HG02981 (cell line): Measurements from ENCODE around the gene PRKCZ.

Source experiments
- ATAC-seq: cut with Tn5 transposase; IDR thresholded peaks from one replicate; pipeline ENCODE4 v1.9.1; 2021; ENCODE audit warnings: mild to moderate bottlenecking, moderate library complexity; ENCODE audit not compliant: unreplicated experiment

PRKCZ gene

DNA sequence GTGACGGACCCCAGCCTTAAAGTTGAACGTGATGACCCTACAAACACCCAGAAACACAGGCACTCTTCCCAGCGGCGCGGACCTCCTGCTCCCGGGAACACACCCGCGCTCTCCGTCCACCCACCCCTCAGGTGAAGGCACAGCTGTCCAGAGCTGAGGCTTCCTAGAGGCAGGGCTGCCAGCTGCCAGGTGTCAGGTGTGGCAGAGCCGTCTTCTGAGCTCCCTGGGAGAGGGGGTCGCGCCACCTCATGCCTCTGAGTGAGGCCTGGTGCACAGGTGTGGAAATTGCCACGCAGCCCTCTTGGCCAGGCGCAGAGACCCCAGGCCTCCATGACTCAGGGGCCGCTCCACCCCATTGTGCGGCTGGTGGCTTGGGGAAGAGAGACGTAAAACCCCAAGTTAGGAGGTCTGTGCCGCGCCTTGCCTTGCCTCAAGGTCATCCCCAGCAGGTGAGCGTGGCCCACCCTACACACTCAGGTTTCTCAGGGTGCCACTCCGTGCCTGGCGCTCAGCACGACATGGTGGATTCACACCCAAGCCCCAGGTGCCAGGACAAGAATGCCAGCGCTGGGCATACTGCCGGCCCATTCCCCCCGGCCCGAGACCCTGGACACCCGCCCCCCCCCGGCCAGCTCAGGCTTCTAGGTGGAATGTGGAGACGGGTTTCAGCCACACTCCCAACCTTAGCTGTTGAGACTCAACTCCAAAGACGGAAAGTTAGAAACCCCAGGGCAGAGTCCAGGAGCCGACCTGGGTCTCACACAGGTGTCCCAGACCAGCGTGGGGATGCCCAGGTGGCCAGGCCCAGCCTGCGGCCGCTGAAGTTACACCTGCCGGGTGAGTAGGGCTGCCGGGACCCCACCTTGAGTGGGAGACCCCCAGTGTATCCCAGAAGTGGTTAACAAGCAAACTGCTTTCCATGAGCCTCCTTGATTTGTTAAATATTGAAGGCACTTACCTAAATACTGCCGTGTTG, 136.0 kb downstream of the PRKCZ start:
- no peak for ATAC-seq

DNA sequence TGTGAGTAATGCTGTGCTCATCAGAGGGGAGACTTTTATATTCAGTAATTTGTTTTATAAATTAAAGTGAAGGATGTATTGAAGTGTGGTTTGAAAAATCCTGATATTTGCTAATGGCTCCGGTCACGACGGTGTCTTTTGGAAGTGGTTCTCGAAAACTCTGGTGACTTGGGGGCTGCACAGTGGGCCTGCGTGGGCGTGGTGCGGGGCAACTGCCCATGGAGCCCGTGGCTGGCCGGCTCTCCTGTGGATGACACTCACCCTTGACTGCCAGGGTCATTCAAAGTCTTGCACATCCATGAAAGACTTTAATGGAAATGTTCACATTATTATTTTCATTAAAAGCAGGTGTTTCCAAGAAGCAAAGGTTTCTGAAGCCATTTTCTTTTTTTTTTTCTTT, 136.7 kb downstream of the PRKCZ start:
- ATAC-seq, result no peak

DNA sequence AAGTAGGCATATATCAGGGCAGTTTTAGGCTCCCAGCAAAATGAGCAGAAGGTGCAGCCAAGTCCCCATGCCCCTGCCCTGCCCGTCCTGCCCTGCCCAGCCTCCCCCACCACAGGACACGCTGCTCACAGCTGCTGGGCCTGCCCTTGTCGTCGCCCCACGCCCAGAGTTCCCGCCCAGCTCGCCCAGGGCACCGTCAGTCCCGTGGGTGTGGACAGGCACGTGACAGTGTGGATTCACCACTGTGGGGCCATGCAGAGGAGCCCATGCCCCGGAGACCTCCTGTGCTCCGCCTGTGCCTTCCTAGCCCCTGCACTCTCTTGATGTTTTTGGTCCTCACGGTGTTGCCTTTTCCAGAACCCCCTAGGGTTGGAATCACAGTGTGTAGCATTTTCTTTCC, 137.4 kb downstream of the PRKCZ start:
- ATAC-seq, result no peak

DNA sequence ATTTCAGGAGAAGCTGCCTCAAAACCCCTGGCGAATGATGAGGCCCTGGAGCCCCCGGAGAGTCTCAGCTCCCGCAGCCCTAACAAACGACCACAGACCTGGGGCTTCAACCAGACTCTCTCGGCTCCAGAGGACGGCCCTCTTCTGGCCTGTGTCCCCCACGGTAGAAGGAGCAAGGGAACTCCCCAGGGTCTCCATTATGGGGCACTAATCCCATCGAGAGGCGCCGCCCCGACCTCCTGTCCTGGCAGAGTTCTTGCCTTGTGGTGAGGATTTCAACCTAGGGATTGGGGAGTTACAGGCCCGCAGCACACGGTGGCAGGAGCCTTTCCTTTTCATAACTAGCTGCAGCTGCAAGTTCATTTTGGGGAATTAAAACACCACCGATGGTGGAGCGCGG, 138.1 kb downstream of the PRKCZ start:
- no peak for ATAC-seq

DNA sequence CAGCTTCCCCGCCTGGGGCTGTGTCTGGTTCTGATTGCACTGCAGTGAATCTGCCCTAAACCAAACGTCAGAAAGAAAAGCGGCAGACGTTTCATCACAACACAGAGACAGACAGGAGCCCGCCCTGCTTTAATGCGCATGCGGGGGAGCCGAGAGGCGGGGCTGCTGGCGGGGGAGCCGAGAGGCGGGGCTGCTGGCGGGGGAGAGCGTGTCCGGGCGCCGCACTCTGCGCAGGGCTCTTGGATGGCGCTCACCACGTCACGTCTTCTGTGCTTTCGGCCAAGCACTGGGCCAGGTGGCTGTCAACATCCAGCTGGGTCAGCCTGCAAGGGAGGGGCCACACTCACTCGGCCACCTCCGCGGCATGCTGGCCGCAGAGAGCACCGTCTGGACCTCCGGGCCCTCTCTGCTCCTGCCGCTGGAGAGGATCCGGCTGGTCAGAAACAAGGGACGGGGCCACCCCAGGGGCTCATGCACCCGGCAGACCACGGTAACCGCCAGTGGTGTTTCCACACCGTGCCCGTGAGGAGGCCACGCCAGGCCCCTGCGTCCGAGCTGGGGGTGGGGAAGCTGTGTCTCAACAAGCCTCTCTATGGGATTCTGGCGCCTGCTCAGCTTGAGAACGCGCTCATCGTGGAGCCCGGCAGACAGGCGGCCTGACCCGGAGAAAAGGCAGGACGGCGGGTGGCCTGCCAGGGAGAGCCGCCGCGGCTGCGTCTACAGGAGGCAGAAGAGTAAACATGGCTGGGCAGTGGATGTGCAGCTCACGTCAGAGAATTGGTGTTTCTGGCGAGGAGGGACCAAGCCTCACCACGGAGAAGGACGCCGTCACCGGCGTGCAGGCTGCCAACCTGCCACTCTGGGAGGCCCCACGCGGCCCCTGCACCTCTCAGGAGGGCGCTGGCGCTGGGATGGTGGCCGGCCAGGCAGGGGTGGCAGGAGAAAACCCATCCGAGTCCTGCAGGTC, 139.5 kb downstream of the PRKCZ start:
- ATAC-seq, result peak; percentile 74

DNA sequence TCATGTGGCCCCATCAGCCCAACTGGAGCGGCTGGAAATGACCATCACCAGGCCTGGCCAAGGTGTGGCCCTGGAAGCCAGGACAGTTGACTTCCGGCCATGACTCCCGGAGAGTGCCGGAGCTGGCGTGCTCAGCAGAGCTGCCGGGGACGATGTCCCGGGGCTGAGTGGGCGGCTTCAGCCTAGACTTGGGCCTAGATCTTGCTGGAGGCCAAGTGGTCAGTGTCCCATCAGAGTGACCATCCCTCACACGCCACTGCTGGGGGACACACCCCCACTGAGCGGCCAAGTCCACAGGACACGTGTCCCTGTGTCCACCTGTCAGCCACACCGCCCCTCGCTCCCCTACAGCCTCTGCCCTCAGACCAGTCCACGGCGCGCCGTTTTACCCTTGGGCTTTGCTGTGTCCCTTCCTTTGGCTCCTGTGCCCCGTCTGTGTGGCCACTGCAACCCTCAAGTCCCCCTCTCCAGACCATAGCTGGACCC, 140.3 kb downstream of the PRKCZ start:
- ATAC-seq, result no peak

DNA sequence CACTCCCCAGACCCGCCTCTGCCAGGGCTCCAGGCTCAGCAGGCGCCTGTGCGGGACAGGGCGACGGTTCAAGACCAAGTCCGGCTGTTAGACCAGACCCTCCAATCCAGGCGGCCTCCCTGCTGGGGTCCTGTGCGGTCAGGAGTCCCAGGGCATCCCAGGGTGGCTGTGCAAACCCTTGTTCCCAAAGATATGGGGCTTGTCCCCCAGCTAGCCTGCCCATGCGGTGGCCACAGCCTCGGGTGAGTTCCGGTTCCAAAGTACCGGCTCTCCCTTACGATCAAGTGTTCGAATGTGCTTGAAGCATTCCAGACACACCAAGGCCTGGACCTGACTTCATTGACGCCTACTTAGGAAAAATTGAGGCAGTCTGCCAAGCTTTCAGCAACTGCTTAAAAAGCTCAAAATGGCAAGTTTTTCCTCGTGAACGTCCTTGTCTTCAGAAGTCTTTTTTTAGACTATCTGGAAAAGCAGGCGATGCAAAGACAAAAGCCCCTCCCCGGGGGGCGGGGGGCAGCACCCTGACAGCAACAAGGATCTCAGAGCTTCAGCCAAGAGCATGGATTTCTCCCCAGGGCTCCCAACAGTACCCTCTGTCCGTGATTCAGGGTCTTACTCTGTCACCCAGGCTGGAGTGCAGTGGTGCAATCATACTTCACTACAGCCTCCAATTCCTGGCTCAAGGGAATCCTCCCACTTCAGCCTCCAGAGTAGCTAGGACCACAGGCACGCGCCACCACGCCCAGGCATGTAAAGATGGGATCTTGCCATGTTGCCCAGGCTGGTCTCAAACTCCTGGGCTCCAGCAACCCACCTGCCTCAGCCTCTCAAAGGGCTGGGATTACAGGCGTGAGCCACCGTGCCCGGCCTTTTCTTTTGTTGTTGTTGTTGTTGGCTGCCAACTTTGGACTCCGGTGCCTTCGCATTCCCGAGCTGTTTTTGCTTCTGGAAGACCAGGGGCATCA, 142.1 kb downstream of the PRKCZ start:
- ATAC-seq, result no peak

DNA sequence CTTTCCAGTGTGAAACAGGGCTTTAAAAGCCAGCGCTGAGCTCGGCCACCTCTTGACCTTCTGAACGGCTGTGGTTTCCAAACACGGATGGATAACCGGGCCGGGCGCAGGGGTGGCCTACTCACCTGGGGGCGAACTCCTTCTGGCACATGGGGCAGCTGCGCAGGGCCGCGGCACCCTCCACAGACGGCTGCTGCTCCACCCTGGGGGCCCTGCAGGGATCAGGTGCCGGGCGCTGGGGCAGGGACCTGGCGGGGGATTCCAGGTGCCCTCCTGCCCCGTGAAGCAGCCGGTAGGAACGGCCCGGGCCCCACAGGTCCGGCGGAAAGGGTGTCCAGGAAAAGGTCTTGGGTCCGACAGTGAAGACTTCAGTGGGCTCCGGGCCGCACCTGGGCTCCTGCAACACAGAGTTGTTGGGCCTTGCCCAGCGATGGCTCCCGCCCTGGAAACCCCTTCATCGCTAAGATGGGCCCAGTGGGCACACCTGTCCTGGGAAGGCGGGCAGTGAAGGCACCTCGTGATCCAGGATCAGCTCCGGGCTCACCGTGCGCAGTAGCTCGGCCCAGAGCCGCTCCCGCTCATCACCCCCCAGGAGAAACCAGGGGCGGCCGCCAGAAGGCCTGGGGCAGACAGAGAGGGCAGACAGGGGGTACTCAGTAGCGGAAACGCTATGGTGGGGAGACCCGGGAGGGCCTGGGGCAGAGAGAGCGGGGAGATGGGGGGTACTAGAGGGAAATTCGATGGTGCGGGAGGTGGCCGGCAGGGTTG, 143.5 kb downstream of the PRKCZ start:
- ATAC-seq, result no peak

DNA sequence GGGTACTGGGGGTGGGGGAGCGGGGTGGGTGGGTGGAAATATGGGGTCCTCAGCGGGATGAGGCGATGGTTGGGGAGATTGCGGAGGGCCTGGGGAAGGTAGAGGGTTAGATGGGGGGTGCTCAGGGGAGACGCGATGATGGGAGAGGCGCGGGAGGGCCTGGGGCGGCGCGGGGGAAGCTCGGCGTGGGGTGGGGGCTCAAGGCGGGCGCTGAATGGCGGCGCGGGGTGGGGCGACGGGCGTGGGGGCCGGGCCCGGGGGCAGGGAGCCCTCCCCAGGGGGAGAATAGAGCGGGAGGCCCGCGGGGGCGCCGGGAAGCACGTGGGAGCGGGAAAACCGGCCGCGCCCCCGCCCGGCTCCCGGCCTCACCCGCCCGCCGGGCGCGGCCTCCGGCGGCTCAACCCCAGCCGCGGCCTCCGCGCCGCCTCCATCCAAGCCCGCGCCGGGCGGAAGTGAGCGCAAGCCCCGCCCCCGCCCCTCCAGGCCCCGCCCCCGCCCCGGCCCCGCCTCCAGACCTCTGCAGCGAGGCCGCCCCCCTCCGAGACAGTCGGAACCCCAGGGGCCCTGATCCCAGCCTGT, 144.2 kb downstream of the PRKCZ start, which contains the start of gene FAAP20:
Gene FAAP20, minus strand, starts transcription at position 454 of the 579 bp plus-strand sequence. Its CDS starts 23 bp downstream, at position 431.
- peak; percentile 46 for ATAC-seq

DNA sequence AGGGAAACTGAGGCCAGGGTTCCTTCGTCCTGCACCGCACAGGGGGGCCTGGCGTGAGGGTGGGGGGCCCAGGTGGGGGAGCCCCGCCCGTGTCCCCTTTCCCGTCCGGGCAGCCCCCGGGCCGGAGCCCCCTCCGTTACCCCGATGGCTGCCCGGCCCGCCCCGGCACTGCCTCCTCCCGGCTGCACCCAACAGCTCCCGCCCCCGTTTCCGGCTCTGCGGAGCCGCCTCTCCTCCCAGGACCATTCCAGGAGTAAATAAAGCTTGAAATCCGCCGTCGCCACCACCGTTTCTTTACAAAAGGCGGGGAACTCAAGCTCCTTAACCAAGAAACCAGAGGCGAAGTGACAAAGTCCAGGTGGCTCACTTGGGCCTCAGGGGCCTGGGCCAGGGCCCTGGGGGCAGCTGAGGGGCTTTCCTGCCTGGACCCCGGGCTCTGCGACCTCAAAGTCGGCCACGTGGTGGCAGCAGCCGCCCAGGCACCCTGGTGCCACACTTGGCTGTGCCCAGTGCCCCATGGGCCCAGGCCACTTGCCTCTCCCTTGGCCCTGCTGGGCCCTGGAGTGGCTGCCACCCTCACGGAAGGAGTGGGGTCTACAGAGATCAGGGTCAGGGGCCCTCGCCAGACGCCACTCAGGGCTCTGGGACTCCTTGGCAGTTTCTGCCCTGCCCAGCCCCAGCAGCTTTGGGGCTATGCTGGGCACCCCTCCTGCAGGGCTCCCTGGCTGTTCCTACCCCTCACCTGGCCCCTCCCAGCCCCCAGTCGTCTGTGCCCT, 144.9 kb downstream of the PRKCZ start:
- ATAC-seq, result peak; percentile 62

DNA sequence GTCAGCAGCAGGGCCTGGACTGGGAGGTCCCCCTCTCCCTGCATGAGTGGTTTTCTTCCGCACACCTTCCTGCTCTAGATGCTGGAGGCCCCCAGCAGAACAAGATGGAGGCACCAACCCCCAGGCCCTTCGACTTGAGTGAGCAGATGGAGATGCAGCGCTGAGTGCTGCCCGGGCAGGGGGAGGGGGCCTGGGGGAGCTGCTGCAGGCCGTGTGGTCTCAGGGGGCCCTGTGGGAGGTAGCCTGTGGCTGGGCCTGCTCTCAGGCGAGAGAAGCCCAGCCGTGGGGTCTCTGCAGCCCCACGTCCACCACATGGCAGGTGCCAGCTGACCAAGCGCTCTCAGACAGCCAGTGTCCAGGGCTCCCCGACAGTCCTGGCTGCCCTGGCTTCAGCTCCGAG, 145.6 kb downstream of the PRKCZ start:
- no peak for ATAC-seq

DNA sequence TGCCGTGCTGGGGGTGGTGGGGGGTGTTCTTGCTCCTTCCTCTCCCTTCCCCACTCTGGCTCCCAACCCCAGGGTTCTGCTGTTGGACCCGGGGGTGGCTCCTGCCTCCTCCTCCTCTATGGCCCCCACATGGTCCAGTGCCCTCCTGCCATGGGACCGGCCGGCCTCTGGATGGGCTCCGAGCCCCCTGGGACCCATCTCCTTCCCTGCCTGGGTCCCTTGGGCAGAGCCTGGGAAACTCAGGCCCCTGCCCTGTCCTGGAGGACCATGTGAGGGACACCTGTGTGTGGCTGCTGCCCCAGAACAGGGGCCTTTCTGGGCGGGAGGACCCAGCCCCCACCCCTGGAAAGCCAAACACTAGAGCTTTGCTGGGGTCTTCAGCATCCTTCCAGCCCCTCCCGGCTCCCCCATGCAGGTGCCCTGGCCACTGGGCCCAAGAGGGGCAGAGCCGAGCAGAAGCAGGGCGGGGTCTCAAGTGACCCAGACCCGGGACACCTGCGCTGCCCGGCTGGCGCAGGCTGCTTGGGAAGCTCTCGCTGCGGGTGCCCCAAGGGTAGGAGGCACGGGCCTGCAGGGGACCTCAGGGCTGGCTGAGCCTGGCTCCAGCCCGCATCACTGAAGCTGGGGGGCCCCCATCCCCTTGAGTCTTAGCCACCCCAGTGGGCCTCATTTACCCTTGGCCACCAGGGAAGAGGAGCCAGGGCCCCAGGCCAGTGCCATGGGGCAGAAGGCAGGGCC, 146.9 kb downstream of the PRKCZ start:
- no peak for ATAC-seq

DNA sequence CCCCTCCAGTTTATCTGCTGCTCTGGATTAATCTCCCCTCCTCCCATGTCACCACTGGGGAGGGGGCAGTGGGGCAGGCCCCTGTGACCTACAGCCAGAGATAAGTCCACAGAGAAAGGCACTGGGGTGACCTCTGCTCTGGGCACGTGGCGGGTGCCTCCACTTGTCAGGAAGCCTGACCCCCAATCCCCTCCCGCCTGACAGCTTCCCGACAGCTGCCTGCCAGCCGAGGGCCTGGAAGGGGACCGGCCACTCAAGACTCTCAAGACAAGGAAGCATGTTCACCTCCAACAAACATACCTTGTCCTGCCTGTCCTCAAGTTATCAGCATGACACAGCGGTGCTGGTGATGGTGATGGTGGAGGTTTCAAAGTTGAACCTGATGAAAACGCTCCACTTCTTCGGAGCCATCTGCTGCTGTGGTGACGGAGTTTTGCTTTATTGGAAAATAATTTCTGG, 147.5 kb downstream of the PRKCZ start:
- no peak for ATAC-seq

DNA sequence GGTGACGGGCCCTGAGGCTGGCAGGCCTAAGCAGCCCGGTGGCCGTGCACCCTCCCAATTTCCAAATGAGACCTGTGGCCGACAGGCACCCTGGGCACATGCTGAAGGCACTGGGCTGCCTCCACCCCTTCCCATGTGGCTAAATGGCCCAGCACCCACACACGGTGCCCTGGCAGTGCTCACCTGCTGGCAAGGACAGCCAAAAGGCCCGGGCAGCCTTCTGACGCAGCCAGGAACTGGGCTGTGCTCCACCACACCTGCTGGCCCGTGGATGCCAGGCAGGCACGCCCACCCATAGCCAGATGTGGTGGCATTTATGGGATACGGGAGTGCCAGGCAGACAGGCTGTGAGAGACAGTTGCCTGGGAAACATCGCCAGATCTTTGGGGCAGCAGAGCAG, 148.4 kb downstream of the PRKCZ start:
- no peak for ATAC-seq

DNA sequence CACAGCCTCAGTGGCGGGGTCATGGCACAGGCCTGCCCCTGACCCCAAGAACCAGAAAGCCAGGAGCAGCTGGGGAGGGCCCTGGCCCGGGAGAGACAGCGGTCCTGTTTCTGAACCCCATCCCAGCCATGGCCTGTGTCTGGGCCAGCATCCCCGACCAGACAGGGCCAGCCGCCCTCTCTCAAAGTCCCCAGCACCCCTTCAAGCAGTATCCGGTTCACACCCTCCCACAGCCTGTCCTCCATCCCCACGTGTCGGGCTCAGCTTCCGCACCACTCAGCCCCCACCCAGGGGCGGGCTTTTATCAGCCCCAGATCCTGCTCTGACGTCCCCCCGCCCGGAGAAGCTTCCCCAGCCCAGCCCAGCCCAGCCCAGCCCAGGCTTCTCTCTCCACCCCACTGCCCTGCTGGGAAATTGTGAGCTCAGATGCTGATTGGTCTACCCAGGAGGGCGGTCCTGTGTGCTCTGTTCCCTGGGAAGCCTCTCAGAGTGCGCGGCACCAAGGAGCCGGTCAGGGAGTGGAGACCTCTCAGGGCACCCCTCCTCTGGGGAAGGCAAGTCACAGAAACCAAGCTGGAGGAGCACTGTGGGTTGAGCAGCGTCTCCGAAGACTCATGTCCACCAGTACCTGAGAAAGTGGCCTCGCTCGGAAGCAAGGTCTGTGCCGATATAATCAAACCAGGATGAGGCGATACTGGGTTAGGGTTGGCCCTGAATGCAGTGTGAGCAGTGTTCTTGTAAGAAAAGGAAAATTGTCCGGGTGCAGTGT, 149.0 kb downstream of the PRKCZ start:
- peak; percentile 42 for ATAC-seq

DNA sequence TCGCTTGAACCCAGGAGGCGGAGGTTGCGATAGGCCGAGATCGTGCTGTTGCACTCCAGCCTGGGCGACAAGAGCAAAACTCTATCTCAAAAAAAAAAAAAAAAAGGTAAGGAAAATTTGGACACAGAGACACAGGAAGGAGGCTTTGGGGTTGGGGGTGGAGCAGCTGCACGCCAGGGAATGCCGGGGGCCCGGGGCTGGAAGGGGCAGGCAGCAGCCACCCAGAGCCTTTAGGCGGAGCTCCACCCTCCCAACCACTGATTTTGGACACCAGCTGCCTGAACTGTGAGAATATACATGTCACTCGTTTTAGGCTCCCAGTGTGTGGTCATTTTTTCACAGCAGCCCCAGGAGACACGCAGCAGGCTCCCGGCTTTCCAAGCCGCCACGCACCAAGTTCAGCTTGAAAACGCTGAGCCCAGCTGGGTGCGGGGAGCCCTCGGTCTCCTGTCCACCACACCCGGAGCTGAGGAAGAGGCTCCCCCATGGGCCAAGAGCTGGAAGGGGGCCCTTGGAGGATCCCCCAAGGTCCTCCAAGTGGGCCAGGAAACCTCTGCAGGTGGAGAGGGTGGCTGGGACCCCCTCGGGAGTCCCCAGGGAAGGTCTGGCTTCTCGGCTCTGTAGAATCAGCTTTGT, 150.2 kb downstream of the PRKCZ start:
- no peak for ATAC-seq
